DMS79 treated with DMSO at 0.1 percent for 48 hours (cell line): ENCODE results near the gene ACOT12.
A peak's percentile ranks its signal among the peaks of the same experiment; 100 is the strongest.
"Not testable (repeated sequence)": the region's sequence is repeated elsewhere in the genome, so short reads cannot be mapped to it uniquely, and the experiment has no call there.

Experiments used
- DNase-seq: peaks from one replicate; lab custom pipeline; 2025; lab: John Stamatoyannopoulos, UW

ACOT12 gene

DNA sequence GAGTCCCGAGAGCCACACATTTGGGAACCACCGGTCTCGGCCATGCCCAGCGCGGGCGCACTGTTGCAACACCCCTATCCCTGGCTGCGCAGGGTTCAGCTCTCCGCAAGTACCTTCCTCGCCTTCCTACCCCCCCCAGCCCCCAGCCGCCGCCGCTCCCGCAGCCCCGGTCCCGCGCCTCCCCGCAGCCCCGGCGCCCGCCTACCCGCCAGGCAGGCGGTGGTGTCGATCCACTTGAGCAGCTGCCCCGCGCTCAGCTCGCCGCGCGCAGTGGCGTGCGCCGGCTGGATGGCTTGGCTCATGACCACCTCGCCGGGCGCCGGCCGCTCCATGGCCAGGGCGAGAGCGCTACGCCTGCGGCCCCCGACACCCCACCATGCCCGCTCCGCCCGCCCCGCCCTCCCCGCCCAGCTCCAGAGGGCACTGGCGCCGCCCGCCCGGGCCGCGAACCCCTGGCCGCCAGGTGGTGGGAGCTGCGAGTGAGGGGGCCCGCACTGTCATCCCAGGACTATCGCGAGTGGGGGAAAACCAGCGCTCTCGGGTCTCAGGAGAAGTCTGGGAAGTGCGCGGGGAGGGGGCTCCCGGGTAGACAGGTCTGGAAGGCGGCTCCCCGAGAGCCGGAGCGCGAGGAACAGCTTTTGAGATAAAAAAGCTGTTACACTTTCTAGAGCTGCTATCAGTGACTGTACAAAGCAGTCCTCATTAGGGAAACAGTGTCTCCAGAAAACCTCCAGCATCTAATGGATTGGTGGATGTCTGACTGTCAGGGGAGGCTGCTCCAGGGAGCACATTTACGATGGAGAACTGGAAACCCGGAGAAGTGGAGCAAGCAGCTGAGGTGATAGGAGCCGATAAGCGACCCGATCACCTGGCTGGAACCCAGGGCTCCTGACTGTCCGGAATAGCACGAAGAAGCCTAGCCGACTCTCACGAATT lies at the start of gene ACOT12:
TSS of gene ACOT12 (minus strand) at position 352 of the 936 bp plus-strand sequence. CDS start at position 332, 20 bp downstream.
- no peak for DNase-seq

DNA sequence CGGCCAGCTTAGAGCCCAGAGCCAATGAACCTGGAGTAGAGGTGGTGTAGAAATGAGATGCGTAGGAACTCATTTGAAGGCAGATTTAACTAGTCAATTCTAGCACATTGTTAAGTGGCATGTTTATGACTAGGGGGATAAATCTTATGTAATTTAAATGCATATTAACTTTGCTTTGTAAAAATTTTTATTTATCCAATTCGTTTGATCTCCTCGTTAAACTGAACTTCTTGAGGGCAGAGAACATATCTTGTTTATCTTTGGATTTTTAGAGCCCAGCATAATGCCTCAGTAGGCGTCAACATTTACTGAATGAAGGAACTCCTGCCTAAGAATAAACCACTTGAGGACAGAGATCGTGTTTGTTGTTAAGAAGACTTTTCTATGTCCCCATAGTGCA lies 41.1 kb upstream of the ACOT12 start:
- DNase-seq, result no peak

- no peak for DNase-seq
Measured at GRCh38 chr5:81429985-81430384, 36.1 kb upstream of the ACOT12 start.

GRCh38 chr5:81429363-81429762 lies 35.4 kb upstream of the ACOT12 start:
- DNase-seq, result no peak

GRCh38 chr5:81428861-81429260 lies 34.9 kb upstream of the ACOT12 start:
- no peak for DNase-seq

DNA sequence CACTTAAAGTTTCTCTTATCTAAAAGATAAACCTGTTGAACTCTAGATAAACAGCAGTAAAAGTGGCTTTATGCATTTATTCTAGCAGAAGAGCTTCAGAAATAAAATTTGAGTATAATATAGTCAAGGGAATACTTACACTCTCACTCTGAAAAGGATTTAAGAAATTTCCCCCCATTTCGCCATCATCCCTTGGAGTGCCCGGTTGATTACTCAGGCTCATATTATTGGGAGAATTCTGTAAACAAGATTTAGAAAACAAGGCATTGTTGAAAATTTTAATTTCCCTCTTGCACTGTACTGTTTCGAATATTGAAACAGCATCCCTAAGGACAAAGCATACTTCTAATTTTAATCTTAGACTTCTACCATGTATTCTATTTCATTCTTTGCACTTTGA lies 34.5 kb upstream of the ACOT12 start:
- DNase-seq, result no peak

GRCh38 chr5:81427566-81427965 lies 33.6 kb upstream of the ACOT12 start:
- no peak for DNase-seq

DNA sequence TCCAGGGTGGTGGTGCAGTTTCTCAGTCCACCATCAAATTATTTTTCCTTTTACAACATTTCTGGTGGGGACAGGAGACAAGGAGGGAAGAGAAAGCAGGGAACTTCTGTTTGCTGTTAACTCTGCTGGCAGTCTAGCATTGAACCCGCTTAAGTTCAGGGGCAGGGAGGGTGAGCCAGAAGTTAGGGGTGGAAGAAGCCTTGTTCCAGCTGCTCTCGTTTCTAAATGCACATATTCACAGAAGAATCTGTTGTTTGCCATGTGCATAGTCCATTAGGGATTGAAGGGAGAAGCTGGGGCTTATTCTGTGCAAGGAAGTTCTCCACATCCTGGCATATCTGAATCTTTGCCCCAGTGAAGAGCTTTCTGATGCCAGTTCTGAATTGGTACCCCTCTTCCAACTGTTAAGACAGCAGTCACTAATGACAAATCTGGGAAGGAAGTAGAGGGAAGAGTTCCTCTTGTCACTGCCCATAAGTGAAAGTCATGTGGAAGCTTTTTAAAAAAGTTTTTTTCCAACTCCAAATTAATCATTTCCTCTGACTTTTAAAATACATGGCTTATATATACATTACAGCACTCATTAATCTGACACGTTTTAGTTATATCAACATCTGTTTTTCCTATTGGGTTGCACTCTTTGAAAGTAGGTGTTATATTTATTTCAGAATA lies 32.6 kb upstream of the ACOT12 start:
- no peak for DNase-seq

DNA sequence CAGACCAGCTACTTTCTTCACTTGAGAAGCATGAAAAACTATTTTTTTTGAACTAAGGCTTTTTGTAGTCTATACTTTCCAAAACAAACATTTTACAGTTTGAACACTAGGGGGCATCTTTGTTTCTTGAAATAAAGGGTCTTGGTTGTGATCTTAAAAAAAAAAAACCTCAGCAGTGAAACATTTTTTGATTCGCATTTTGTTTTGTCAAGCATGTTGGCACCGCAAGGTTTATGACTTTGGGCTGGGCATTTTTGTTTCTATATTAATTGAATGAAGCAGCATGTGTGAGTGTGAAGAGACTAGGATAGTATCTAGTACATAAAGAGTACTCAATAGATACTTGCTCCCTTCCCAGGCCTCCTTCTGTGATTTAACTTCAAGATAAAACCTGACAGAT lies 31.6 kb upstream of the ACOT12 start:
- peak; percentile 62 for DNase-seq

DNA sequence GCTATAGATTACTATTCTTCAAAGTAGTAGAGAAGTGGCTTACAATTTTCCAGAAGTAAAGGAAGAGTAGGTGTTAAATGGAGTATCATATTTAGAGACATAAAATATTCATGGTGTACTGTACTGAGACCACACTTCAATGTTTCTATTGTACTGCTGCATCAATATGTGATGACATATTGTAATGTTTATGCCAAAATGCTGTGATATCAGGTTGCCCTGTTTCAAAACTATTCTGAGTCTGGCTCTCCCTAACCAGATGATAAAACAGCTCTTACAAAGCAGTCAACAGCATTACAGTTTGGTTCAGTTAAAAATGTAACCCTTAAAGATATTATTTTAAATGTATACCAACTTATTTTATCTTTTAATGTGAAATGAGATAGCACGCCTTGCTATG lies 30.8 kb upstream of the ACOT12 start:
- DNase-seq, result no peak

DNA sequence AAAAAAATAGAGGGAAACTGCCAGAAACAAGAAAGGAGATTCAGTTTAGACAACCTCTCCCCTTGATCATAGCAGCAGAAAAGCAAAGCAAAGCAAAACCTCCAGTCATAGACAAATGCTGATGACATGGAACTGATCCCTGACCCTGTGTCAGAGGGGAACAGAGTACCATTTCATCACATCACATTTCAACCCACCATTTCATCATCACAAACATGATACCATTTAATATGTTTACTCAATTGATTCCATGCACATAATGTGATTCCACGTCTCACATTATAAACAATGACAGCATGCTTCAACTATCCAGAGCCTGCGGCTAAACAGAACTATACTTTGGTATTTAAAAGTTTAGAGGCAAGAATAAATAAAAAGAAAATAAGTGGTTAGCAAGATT lies 28.7 kb upstream of the ACOT12 start:
- DNase-seq, result no peak

GRCh38 chr5:81420039-81420667 lies 26.2 kb upstream of the ACOT12 start:
- DNase-seq, result no peak

DNA sequence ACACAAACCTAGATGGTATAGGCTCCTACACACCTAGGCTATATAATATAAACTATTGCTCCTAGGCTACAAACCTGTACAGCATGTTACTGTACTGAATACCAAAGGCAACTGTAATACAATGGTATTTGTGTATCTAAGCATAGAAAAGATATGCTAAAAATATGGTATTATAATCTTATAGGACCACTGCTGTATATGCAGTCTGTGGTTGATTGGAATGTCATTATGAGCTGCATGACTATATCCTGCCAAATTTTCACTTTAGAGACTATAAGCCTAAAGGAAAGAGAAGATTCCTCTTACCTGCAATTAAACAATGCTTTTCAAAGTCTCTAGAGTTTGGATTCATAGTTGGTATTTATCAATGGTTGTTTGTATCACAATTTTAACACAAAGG lies 24.7 kb upstream of the ACOT12 start:
- no peak for DNase-seq

DNA sequence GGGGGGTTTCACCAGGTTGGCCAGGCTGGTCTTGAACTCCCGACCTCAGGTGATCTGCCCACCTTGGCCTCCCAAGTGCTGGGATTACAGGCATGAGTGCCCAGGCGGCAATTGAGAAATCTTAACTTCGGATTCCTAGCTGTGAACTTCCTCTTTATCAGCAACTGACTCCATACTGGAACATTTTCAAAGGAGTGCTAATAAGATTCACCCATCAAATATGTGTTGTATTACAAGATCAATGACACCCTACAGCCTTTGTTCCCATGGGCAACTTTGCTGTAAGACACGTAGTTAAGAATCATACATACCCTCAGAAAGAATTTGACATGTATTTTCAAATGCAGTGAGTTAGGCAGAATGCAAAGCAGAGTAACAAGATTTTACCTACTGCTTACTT lies 23.1 kb upstream of the ACOT12 start:
- DNase-seq, result no peak

GRCh38 chr5:81409896-81410295 lies 16.0 kb upstream of the ACOT12 start:
- DNase-seq, result no peak

DNA sequence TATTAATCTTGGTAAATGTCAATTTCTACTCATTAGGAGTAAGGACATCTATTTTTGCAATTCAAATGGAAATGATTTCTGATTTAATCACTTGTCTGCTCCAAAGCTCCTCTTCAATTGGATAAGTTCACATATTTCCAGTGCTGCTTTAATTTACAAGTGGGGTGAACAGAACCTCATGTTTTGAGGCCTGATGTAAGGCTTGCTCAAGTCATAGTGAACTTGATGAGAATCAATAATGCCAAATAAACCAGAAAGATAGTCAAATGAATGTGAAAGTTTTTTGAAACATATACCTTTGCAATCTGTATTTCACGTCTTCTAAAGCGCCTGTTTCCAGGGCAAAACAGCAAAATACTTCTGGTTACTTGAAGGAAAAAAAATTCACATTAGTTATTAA lies 15.4 kb upstream of the ACOT12 start:
- no peak for DNase-seq

- DNase-seq, result no peak
Measured at GRCh38 chr5:81408496-81408895, 14.6 kb upstream of the ACOT12 start.

- DNase-seq, result not testable (repeated sequence)
Measured at GRCh38 chr5:81407811-81408210, 13.9 kb upstream of the ACOT12 start.

- no peak for DNase-seq
Measured at GRCh38 chr5:81405126-81405891, 11.4 kb upstream of the ACOT12 start.

DNA sequence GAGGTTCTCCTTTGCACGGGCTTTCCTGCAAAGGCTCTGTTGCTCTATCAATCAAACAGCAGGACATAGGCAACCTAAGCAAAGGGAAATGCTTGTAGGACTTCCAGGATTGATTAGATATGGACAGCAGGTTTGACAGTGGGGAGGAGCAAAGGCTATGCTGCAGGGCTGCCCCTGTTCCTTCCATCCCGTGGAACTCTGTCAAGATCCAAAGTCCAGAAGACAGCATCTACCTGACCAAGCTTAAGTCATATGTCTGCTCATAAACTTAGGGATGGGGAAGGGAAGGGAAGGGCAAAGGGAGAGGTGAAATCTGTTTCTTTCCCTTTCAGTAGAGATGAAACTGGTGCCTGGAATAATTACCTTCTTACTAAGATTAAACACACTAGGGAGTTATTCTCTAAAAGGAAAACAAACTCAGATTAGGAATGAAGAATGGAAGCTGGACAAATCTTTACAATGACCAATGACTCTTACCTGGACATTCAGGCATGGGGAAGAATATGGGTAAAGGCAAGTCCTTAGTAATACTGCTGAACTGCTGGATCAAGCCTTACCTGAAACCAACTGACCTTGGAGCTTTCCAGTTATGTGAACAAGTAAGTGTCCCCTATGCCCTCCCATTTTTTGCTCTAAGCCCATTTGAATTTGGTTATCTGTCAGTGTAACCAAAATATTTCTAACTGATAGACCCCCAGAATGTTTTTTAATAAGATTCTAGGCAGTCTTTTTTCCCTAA lies 8.4 kb upstream of the ACOT12 start:
- DNase-seq, result no peak

DNA sequence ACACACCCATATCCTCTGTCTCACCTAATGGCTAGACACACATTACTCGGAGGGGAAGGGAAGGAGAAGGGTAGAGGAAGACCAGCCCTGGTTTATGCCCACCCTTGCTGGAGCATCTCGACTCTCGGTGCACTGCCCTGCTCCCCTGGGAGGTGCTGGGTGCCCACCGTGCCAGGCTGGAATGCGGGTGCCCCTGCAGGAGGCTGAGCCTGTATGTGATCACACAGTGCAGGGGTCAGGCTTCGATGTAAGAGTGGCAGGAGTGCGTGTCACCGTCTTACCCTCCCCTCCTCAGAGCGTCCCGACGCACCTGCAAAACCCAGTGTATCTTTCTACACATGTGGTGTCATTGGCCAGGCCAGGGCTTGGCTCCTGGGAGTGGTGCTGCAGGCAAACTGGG lies 7.3 kb upstream of the ACOT12 start:
- DNase-seq, result no peak
